HCT116 (cell line): ENCODE data around the gene UGGT2. TPM values are rescaled to one million over a fixed set of nuclear protein-coding genes. Genes with fewer than 3 reads are reported as not detected.

Experiments used
- ATAC-seq: fragments of 200-7000 bp; cut with Tn5 transposase; 2 replicates; pipeline ENCODE4 v1.9.1; 2020; ENCODE audit warnings: mild to moderate bottlenecking, moderate library complexity
- BruUV-seq: library from RNA; stranded (reverse); fragments of 400-500 nt; replicated peaks from 2 replicates; lab custom pipeline; 2021; lab: Mats Ljungman, UMichigan
- CTCF ChIA-PET: fragments of 300-600 bp; sonication (Branson Sonifier 250); formaldehyde crosslinking; loops from one replicate; lab custom pipeline; 2021; ENCODE audit warnings: antibody characterized with exemption; lab: Charles Lee
- POLR2A ChIA-PET: fragments of 300-600, 350-600 bp; sonication (Branson Sonifier 250); formaldehyde crosslinking; loops from one replicate; lab custom pipeline; 2021; ENCODE audit warnings: antibody characterized with exemption; lab: Charles Lee
- RAD21 ChIA-PET, 2 experiments: fragments of 300-600 bp; sonication (Branson Sonifier 250); formaldehyde crosslinking; loops; one replicate each; lab custom pipeline; 2023; ENCODE audit warnings: low total read pairs in 2 of 2; ENCODE audit not compliant: uncharacterized antibody in 2 of 2, unreplicated experiment in 2 of 2, low non-redundant PET in 1 of 2; lab: Charles Lee
- DNase-seq: peaks from one replicate; pipeline ENCODE4 v3.0.0-alpha.2; 2010; ENCODE audit warnings: low read depth, low spot score
- H2AFZ ChIP-seq: fragments of 200-600 bp; shearing (Covaris generic), sonication (generic); 2 replicates; pipeline ENCODE4 v1.6.1; 2017; ENCODE audit warnings: low read depth, mixed run types, mixed read lengths, antibody characterized with exemption, low read length; ENCODE audit not compliant: poor library complexity, severe bottlenecking
- H3K27ac ChIP-seq: 2 replicates; pipeline ENCODE4 v1.5.1; 2012; ENCODE audit warnings: low read depth, low read length
- H3K27me3 ChIP-seq: fragments of 200-600 bp; sonication (generic); 2 replicates; pipeline ENCODE4 v1.6.1; 2016; ENCODE audit warnings: mixed run types, low read length, mixed read lengths; ENCODE audit not compliant: insufficient read depth
- H3K36me3 ChIP-seq, 2 experiments: fragments of 200-500 bp in 1 of 2; fragments of 200-600 bp in 1 of 2; sonication (Bioruptor generic) in 1 of 2; sonication (generic) in 1 of 2; 2 replicates each; pipeline versions ENCODE4 v1.5.1 to v1.6.1; 2014 to 2016; ENCODE audit warnings: low read length in 2 of 2, inconsistent platforms in 1 of 2, mixed read lengths in 1 of 2, mixed run types in 1 of 2; ENCODE audit not compliant: insufficient read depth in 2 of 2, control insufficient read depth in 1 of 2
- H3K4me1 ChIP-seq, 2 experiments: fragments of 200-600 bp in 1 of 2; sonication (generic) in 1 of 2; 2 replicates each; pipeline versions ENCODE4 v1.5.1 to v1.6.1; 2012 to 2017; ENCODE audit warnings: low read length in 2 of 2, inconsistent platforms in 1 of 2, mild to moderate bottlenecking in 1 of 2, mixed read lengths in 1 of 2, mixed run types in 1 of 2, moderate library complexity in 1 of 2; ENCODE audit not compliant: insufficient read depth in 2 of 2, control insufficient read depth in 1 of 2
- H3K4me2 ChIP-seq: fragments of 200-600 bp; sonication (generic); 2 replicates; pipeline ENCODE4 v1.6.1; 2017; ENCODE audit warnings: mixed run types, low read length, mixed read lengths
- H3K4me3 ChIP-seq, 2 experiments: fragments of 200-600 bp in 1 of 2; sonication (generic) in 1 of 2; replicated peaks in 1 of 2; 2 replicates each; pipeline ENCODE4 v1.5.1; 2011 to 2016; ENCODE audit warnings: low read length in 2 of 2, control low read depth in 1 of 2, low read depth in 1 of 2, mild to moderate bottlenecking in 1 of 2, mixed read lengths in 1 of 2, mixed run types in 1 of 2
- H3K79me2 ChIP-seq: fragments of 200-600 bp; sonication (generic); 2 replicates; pipeline ENCODE4 v1.6.1; 2017; ENCODE audit warnings: mild to moderate bottlenecking, mixed run types, low read length, moderate library complexity, mixed read lengths; ENCODE audit not compliant: insufficient read depth
- H3K9ac ChIP-seq: fragments of 200-600 bp; sonication (generic); 2 replicates; pipeline ENCODE4 v1.6.1; 2016; ENCODE audit warnings: low read length, mixed read lengths
- H3K9me2 ChIP-seq: fragments of 200-600 bp; sonication (generic), shearing (Covaris generic); 2 replicates; pipeline ENCODE4 v1.6.1; 2017; ENCODE audit warnings: mixed run types, mild to moderate bottlenecking, moderate library complexity; ENCODE audit not compliant: insufficient read depth
- H3K9me3 ChIP-seq, 2 experiments: fragments of 200-500 bp in 1 of 2; fragments of 200-600 bp in 1 of 2; sonication (Bioruptor generic) in 1 of 2; sonication (generic) in 1 of 2; 2 replicates each; pipeline ENCODE4 v1.6.1; 2014 to 2017; ENCODE audit warnings: low read length in 2 of 2, mixed read lengths in 2 of 2, inconsistent platforms in 1 of 2, low read depth in 1 of 2, mild to moderate bottlenecking in 1 of 2, mixed run types in 1 of 2, moderate library complexity in 1 of 2; ENCODE audit not compliant: control insufficient read depth in 1 of 2, insufficient read depth in 1 of 2
- H4K20me1 ChIP-seq: fragments of 200-600 bp; sonication (generic), shearing (Covaris generic); 2 replicates; pipeline ENCODE4 v1.6.1; 2017; ENCODE audit warnings: mixed run types, mild to moderate bottlenecking, moderate library complexity; ENCODE audit not compliant: insufficient read depth
- CBX3 ChIP-seq: IDR thresholded peaks from 2 replicates; pipeline ENCODE4 v1.6.1; 2012; ENCODE audit warnings: low read depth
- EGR1 ChIP-seq: IDR thresholded peaks from 2 replicates; pipeline ENCODE4 v1.6.1; 2012; ENCODE audit warnings: low read depth
- ELF1 ChIP-seq: IDR thresholded peaks from 2 replicates; pipeline ENCODE4 v1.6.1; 2012; ENCODE audit warnings: low read depth, borderline replicate concordance
- EZH2 ChIP-seq: fragments of 200-600 bp; sonication (generic); IDR thresholded peaks from 2 replicates; pipeline ENCODE4 v1.6.1; 2017; ENCODE audit warnings: antibody characterized with exemption, mixed run types
- EZH2phosphoT487 ChIP-seq: fragments of 200-600 bp; IDR thresholded peaks from 2 replicates; pipeline ENCODE4 v1.6.1; 2018; ENCODE audit warnings: antibody characterized with exemption, borderline replicate concordance
- FOSL1 ChIP-seq: IDR thresholded peaks from 2 replicates; pipeline ENCODE4 v1.6.1; 2012; ENCODE audit warnings: low read depth
- JUND ChIP-seq: IDR thresholded peaks from 2 replicates; pipeline ENCODE4 v1.6.1; 2012
- MAX ChIP-seq: IDR thresholded peaks from 2 replicates; pipeline ENCODE4 v1.6.1; 2012
- POLR2A ChIP-seq: IDR thresholded peaks from 2 replicates; pipeline ENCODE4 v1.7.0; 2011; ENCODE audit warnings: borderline replicate concordance; ENCODE audit not compliant: insufficient read depth, insufficient read length; ENCODE audit errors: extremely low read depth
- POLR2AphosphoS5 ChIP-seq: IDR thresholded peaks from 2 replicates; pipeline ENCODE4 v1.6.1; 2011; ENCODE audit warnings: mild to moderate bottlenecking, low read depth, low read length, moderate library complexity
- SIN3A ChIP-seq: IDR thresholded peaks from 2 replicates; pipeline ENCODE4 v1.6.1; 2012; ENCODE audit warnings: low read depth
- SP1 ChIP-seq: IDR thresholded peaks from 2 replicates; pipeline ENCODE4 v1.6.1; 2012; ENCODE audit warnings: low read depth
- TCF7L2 ChIP-seq: IDR thresholded peaks from 2 replicates; pipeline ENCODE4 v1.7.0; 2011; ENCODE audit warnings: borderline replicate concordance, inconsistent platforms; ENCODE audit not compliant: insufficient read depth, insufficient read length; ENCODE audit errors: extremely low read depth
- YY1 ChIP-seq: IDR thresholded peaks from 2 replicates; pipeline ENCODE4 v1.6.1; 2011; ENCODE audit warnings: low read length, low read depth, moderate library complexity, mild to moderate bottlenecking; ENCODE audit not compliant: insufficient replicate concordance; ENCODE audit errors: extremely low read depth
- ZFX ChIP-seq: fragments of 450-650 bp; IDR thresholded peaks from 2 replicates; pipeline ENCODE4 v1.6.1; 2017
- ZNF274 ChIP-seq: fragments of 200-500 bp; sonication (Bioruptor generic); IDR thresholded peaks from 2 replicates; pipeline ENCODE4 v1.6.1; 2014; ENCODE audit warnings: mild to moderate bottlenecking, low read depth, low read length, inconsistent platforms
- intact Hi-C: fragments of 100-400 bp; cut with micrococcal nuclease; formaldehyde crosslinking; loops from 2 replicates; pipeline ENCODE4 v1.10.0; 2022
- total RNA-seq: library from RNA; stranded (reverse); gene quantifications from one replicate; pipeline ENCODE4 v1.2.1, GENCODE V29; 2021; ENCODE audit not compliant: unreplicated experiment
- TF ChIP-seq, protein P1 (sequence below): IDR thresholded peaks from 2 replicates; pipeline ENCODE4 v1.6.1; 2011; ENCODE audit warnings: mild to moderate bottlenecking, low read length, moderate library complexity; ENCODE audit not compliant: insufficient replicate concordance; ENCODE audit errors: extremely low read depth
- TF ChIP-seq, protein P2 (sequence below): IDR thresholded peaks from 2 replicates; pipeline ENCODE4 v1.6.1; 2012

The UGGT2 gene
- total RNA-seq, 1 experiment from 2014 or later: 27.1 TPM

DNA sequence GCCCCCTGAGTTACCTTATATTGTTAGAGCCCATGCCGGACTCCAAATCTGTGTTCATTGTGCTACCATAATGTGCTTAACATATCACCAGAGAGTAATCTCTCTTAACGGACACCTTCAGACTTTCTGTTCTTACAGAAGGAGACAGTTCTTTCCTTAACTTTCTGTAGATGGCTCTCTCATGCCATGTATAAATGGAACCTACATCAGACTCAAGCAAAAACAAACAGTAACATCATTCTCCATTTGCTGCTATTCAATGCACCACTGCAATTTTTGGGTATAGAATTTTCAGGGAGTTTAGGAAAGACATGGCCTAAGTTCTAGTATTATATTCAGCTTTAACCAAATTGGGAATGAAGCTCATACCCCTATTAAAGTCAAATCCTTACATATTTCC lies 12.6 kb upstream of the UGGT2 start (continued):
- TF ChIP-seq, protein P1, sequence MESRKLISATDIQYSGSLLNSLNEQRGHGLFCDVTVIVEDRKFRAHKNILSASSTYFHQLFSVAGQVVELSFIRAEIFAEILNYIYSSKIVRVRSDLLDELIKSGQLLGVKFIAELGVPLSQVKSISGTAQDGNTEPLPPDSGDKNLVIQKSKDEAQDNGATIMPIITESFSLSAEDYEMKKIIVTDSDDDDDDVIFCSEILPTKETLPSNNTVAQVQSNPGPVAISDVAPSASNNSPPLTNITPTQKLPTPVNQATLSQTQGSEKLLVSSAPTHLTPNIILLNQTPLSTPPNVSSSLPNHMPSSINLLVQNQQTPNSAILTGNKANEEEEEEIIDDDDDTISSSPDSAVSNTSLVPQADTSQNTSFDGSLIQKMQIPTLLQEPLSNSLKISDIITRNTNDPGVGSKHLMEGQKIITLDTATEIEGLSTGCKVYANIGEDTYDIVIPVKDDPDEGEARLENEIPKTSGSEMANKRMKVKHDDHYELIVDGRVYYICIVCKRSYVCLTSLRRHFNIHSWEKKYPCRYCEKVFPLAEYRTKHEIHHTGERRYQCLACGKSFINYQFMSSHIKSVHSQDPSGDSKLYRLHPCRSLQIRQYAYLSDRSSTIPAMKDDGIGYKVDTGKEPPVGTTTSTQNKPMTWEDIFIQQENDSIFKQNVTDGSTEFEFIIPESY: no peak
- TF ChIP-seq SP1: no peak
- TF ChIP-seq TCF7L2: no peak
- no peak for TF ChIP-seq EZH2
- no peak for TF ChIP-seq POLR2A
- TF ChIP-seq FOSL1: no peak
- TF ChIP-seq POLR2AphosphoS5: no peak
- no peak for TF ChIP-seq ZFX
- TF ChIP-seq EZH2phosphoT487: no peak
- TF ChIP-seq JUND: no peak
- no peak for TF ChIP-seq ELF1
- TF ChIP-seq SIN3A: no peak

DNA sequence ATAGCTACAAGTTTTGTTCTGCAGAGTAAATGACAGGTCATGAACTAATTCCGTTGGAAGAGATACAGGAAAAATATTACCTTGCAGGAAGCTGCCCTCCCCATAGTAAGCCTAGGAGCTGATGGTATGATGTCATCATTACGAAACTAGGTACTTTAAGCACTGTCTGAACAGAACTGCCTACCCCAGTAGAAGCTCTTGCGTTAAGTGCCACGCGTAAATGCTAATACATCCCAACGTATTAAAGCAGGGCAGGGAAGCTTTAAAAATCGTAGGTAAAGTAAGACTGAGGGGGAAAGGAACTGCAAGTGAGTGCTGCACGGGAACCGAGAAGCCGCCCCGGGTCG lies 572 bp downstream of the UGGT2 start:
- peak overlapping the region; percentile 82 for H3K4me2 ChIP-seq
- ATAC-seq (peak; percentile 52), DNase-seq (peak; percentile 37)
- RAD21 ChIA-PET: no interaction called here
- intact Hi-C loops: no loop called here
- H3K79me2 ChIP-seq: peaks cover 32% of the 10 kb centered on the region
- no peaks in the 10 kb centered on the region for H3K27me3 ChIP-seq
- H3K9me2 ChIP-seq: no peaks in the 10 kb centered on the region
- H3K27ac ChIP-seq: peak overlapping the region; percentile 78
- H3K4me1 ChIP-seq: peaks cover 5 to 17% of the 10 kb centered on the region in 2 experiments; a peak in 3 of 4 replicates
- H3K4me3 ChIP-seq: peak overlapping the region; percentile 62 to 81
- H4K20me1 ChIP-seq: no peaks in the 10 kb centered on the region
- POLR2A ChIA-PET: interaction anchor here (0.6 to 1.5 kb wide), 8 partner anchors 10 to 915 kb away, joined by 3 to 8 read pairs (median 4); partner anchors contain the start of gene DNAJC3
- no peaks in the 10 kb centered on the region for H3K9me3 ChIP-seq
- no TSS peak for BruUV-seq
- CTCF ChIA-PET: interaction anchor here (1.0 to 2.0 kb wide), 5 partner anchors 33 to 915 kb away, joined by 3 to 7 read pairs (median 5); no protein-coding TSS in a partner anchor
- peak overlapping the region; percentile 25 for H2AFZ ChIP-seq
- H3K36me3 ChIP-seq: no peaks in the 10 kb centered on the region
- H3K9ac ChIP-seq: peak overlapping the region; percentile 81
- TF ChIP-seq TCF7L2 (no peak), YY1 (no peak), JUND (no peak), SIN3A (no peak), EGR1 (no peak), ELF1 (no peak), POLR2AphosphoS5 (no peak), FOSL1 (no peak), EZH2 (no peak), POLR2A (no peak), ZNF274 (no peak), CBX3 (no peak), MAX (no peak), EZH2phosphoT487 (no peak)
- TF ChIP-seq, protein P2, sequence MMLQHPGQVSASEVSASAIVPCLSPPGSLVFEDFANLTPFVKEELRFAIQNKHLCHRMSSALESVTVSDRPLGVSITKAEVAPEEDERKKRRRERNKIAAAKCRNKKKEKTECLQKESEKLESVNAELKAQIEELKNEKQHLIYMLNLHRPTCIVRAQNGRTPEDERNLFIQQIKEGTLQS: no peak
- TF ChIP-seq, protein P1: no peak
